GM23248 (cell line): ENCODE measurements around the gene AKR1C4.

ENCODE experiments used
- EZH2 ChIP-seq: fragments of 200-600 bp; sonication (generic); IDR thresholded peaks from 2 replicates; pipeline ENCODE4 v1.6.1; 2018; ENCODE audit warnings: antibody characterized with exemption, mild to moderate bottlenecking; ENCODE audit not compliant: insufficient read depth, poor library complexity, severe bottlenecking
- EZH2phosphoT487 ChIP-seq: fragments of 200-600 bp; sonication (generic); IDR thresholded peaks from 2 replicates; pipeline ENCODE4 v1.6.1; 2018; ENCODE audit warnings: antibody characterized with exemption, moderate library complexity, mild to moderate bottlenecking, low read depth; ENCODE audit not compliant: insufficient read depth

DNA sequence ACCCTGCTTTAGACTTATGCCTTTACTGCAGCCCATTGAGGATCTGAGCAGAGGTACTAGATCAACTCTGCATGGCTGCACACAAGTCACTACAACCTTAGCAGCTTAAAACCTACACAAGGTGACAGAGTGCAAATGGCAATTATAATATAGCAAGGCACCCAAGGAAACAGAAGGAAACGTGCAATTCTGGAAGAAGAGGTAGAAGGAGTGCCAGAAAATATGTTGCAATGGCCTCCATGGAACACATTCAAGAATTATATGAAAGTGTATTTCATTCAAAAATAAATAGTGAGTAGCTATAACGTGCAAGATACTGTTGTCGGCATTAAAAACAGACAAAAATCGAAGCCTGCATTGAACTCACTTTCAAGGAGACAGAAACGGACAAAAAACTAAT, 8.8 kb upstream of the AKR1C4 start:
- TF ChIP-seq EZH2 (no peak), EZH2phosphoT487 (no peak)
